ENCODE measurements around the gene DNM2.
"Not testable (repeated sequence)": the region's sequence is repeated elsewhere in the genome, so short reads cannot be mapped to it uniquely, and the experiment has no call there.

DNM2 gene

GRCh38 chr19:10850631-10851030, 132.8 kb downstream of the DNM2 start:
- TF ChIP-seq, protein P1, sequence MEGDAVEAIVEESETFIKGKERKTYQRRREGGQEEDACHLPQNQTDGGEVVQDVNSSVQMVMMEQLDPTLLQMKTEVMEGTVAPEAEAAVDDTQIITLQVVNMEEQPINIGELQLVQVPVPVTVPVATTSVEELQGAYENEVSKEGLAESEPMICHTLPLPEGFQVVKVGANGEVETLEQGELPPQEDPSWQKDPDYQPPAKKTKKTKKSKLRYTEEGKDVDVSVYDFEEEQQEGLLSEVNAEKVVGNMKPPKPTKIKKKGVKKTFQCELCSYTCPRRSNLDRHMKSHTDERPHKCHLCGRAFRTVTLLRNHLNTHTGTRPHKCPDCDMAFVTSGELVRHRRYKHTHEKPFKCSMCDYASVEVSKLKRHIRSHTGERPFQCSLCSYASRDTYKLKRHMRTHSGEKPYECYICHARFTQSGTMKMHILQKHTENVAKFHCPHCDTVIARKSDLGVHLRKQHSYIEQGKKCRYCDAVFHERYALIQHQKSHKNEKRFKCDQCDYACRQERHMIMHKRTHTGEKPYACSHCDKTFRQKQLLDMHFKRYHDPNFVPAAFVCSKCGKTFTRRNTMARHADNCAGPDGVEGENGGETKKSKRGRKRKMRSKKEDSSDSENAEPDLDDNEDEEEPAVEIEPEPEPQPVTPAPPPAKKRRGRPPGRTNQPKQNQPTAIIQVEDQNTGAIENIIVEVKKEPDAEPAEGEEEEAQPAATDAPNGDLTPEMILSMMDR (IDR thresholded peaks at IDR 0.05; ENCODE audit: borderline replicate concordance, insufficient read depth, low read depth, low read length), result no peak
- H3K4me3 ChIP-seq (ENCODE audit: low read depth, low read length), result no peak overlapping the region

GRCh38 chr19:10852098-10852800, 134.4 kb downstream of the DNM2 start:
- no peak overlapping the region for H3K4me3 ChIP-seq (ENCODE audit: low read depth, low read length)
- TF ChIP-seq, protein P1 (IDR thresholded peaks at IDR 0.05; ENCODE audit: borderline replicate concordance, insufficient read depth, low read depth, low read length), result no peak

GRCh38 chr19:10852941-10853340, 135.1 kb downstream of the DNM2 start:
- TF ChIP-seq, protein P1 (IDR thresholded peaks at IDR 0.05; ENCODE audit: borderline replicate concordance, insufficient read depth, low read depth, low read length), result no peak
- no peak overlapping the region for H3K4me3 ChIP-seq (ENCODE audit: low read depth, low read length)

- TF ChIP-seq, protein P1 (IDR thresholded peaks at IDR 0.05; ENCODE audit: borderline replicate concordance, insufficient read depth, low read depth, low read length), result no peak
- no peak overlapping the region for H3K4me3 ChIP-seq (ENCODE audit: low read depth, low read length)
Measured at GRCh38 chr19:10854350-10855089, 136.6 kb downstream of the DNM2 start.

DNA sequence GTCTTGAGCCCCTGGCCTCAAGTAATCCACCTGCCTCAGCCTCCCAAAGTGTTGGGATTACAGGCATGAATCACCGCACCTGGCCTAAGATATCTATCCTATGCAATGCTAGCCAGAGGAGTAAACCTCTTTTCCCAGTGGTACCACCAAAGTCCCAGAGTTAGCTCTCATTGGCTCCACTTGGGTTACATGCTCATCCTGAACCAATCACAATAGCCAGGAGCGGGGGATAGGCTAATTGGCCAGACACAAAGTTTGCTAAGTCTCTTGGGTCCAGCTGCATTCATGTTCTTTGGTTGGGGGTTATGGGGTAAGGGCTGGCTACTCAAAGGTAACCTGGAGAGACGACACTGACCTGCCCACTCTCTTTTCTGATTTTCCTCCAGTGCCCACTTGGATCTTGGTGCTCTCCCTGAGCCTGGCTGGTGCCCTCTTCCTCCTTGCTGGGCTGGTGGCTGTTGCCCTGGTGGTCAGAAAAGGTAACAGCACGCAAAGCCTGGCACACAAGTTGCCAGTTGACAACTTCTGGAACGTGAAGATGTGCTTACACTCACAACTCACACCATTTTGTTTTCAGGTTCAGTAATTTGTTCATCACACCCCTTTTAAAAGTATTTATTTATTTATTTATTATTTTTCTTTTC, 138.1 kb downstream of the DNM2 start:
- H3K4me3 ChIP-seq (ENCODE audit: low read depth, low read length), result no peak overlapping the region
- TF ChIP-seq, protein P1 (IDR thresholded peaks at IDR 0.05; ENCODE audit: borderline replicate concordance, insufficient read depth, low read depth, low read length), result peak; percentile 67

- not testable (repeated sequence) for H3K4me3 ChIP-seq (ENCODE audit: low read depth, low read length)
Measured at GRCh38 chr19:10856899-10857298, 139.0 kb downstream of the DNM2 start.

GRCh38 chr19:10858204-10858828, 140.4 kb downstream of the DNM2 start:
- H3K4me3 ChIP-seq (ENCODE audit: low read depth, low read length), result no peak overlapping the region
- TF ChIP-seq, protein P1 (IDR thresholded peaks at IDR 0.05; ENCODE audit: borderline replicate concordance, insufficient read depth, low read depth, low read length), result peak; percentile 83

Measured in GM12875 (cell line).